ENCODE data around the gene GDI1.

- TF ChIP-seq EZH2 (IDR thresholded peaks at IDR 0.05; ENCODE audit: low read length, unreplicated experiment), result no peak
- TF ChIP-seq CTCF (conservative IDR thresholded peaks at IDR 0.05; ENCODE audit: low read depth, low read length), result no peak
- no peak for TF ChIP-seq EZH2phosphoT487 (IDR thresholded peaks at IDR 0.05; ENCODE audit: borderline replicate concordance, low read length)
Observed at GRCh38 chrX:154489182-154489581, 52.2 kb downstream of the GDI1 start.

All from PC-3 (cell line).